GM23338 (cell line): Measurements from ENCODE around the gene EPHB2. TPM values are rescaled to one million over a fixed set of nuclear protein-coding genes. Genes with fewer than 3 reads are reported as not detected.
A peak's percentile ranks its signal among the peaks of the same experiment; 100 is the strongest.

Source experiments
- ATAC-seq: fragments of 200-7000 bp; cut with Tn5 transposase; 3 replicates; pipeline ENCODE4 v1.9.1; 2020
- DNase-seq: peaks from one replicate; pipeline ENCODE4 v3.0.0-alpha.2; 2015; ENCODE audit warnings: low spot score
- H2AFZ ChIP-seq: fragments of 200-600 bp; sonication (generic); 2 replicates; pipeline ENCODE4 v1.8.0; 2016; ENCODE audit warnings: antibody characterized with exemption, mild to moderate bottlenecking, moderate library complexity
- H3F3A ChIP-seq: fragments of 200-600 bp; sonication (generic); replicated peaks from 2 replicates; pipeline ENCODE4 v1.8.0; 2017; ENCODE audit warnings: antibody characterized with exemption, mixed run types, low read depth
- H3K27ac ChIP-seq: fragments of 200-600 bp; sonication (generic); 2 replicates; pipeline ENCODE4 v1.6.1; 2016; ENCODE audit warnings: low read depth
- H3K27me3 ChIP-seq: fragments of 200-600 bp; sonication (generic); 2 replicates; pipeline ENCODE4 v1.8.0; 2016; ENCODE audit warnings: mild to moderate bottlenecking, mixed run types, moderate library complexity; ENCODE audit not compliant: insufficient read depth
- H3K36me3 ChIP-seq: fragments of 200-600 bp; sonication (generic); 2 replicates; pipeline ENCODE4 v1.8.0; 2016; ENCODE audit warnings: mild to moderate bottlenecking; ENCODE audit not compliant: insufficient read depth
- H3K4me1 ChIP-seq: fragments of 200-600 bp; sonication (generic); 2 replicates; pipeline ENCODE4 v1.8.0; 2016; ENCODE audit warnings: mild to moderate bottlenecking, moderate library complexity; ENCODE audit not compliant: insufficient read depth
- H3K4me2 ChIP-seq: fragments of 200-600 bp; sonication (generic); 2 replicates; pipeline ENCODE4 v1.7.1; 2017; ENCODE audit warnings: mixed run types
- H3K4me3 ChIP-seq: fragments of 200-600 bp; sonication (generic); 2 replicates; pipeline ENCODE4 v1.6.1; 2016; ENCODE audit warnings: mixed run types
- H3K79me2 ChIP-seq: fragments of 200-600 bp; sonication (generic); replicated peaks from 2 replicates; pipeline ENCODE4 v1.8.0; 2017; ENCODE audit warnings: mild to moderate bottlenecking; ENCODE audit not compliant: insufficient read depth
- H3K9me2 ChIP-seq: fragments of 200-600 bp; sonication (generic); 2 replicates; pipeline ENCODE4 v1.8.0; 2017; ENCODE audit not compliant: insufficient read depth
- H4K20me1 ChIP-seq: fragments of 200-600 bp; sonication (generic); replicated peaks from 2 replicates; pipeline ENCODE4 v1.8.0; 2017; ENCODE audit warnings: mild to moderate bottlenecking; ENCODE audit not compliant: insufficient read depth
- H3K27ac Mint-ChIP-seq: 2 replicates; pipeline ENCODE4 v1.8.0; 2020; ENCODE audit warnings: inconsistent platforms, mild to moderate bottlenecking, moderate library complexity, mixed read lengths
- H3K27me3 Mint-ChIP-seq: 3 replicates; pipeline ENCODE4 v1.8.0; 2022; ENCODE audit warnings: low read depth, mild to moderate bottlenecking, moderate library complexity, mixed read lengths, inconsistent platforms; ENCODE audit not compliant: insufficient read depth, poor library complexity
- H3K36me3 Mint-ChIP-seq: 3 replicates; pipeline ENCODE4 v1.8.0; 2021; ENCODE audit warnings: low read depth, mild to moderate bottlenecking, inconsistent platforms, moderate library complexity, mixed read lengths
- H3K4me1 Mint-ChIP-seq: 3 replicates; pipeline ENCODE4 v1.8.0; 2020; ENCODE audit warnings: mild to moderate bottlenecking, inconsistent platforms, mixed read lengths
- H3K4me3 Mint-ChIP-seq: 3 replicates; pipeline ENCODE4 v1.8.0; 2021; ENCODE audit warnings: moderate library complexity, mild to moderate bottlenecking, inconsistent platforms, mixed read lengths
- H3K9me3 Mint-ChIP-seq: 3 replicates; pipeline ENCODE4 v1.8.0; 2020; ENCODE audit warnings: moderate library complexity, mild to moderate bottlenecking, inconsistent platforms, mixed read lengths
- CREB1 ChIP-seq: fragments of 250-450 bp; sonication (Bioruptor Pico); IDR thresholded peaks from 2 replicates; pipeline ENCODE4 v1.5.0; 2020; ENCODE audit warnings: low read depth, mild to moderate bottlenecking, moderate library complexity
- CTCF ChIP-seq, 2 experiments: fragments of 200-600 bp in 1 of 2; sonication (generic) in 1 of 2; conservative IDR thresholded peaks; 2 replicates each; pipeline versions ENCODE4 v1.5.1 to v1.6.1; 2016 to 2017; ENCODE audit warnings: antibody characterized with exemption in 2 of 2, low read depth in 2 of 2, mild to moderate bottlenecking in 2 of 2, moderate library complexity in 1 of 2
- ETS1 ChIP-seq: IDR thresholded peaks from 2 replicates; pipeline ENCODE4 v1.6.1; 2016; ENCODE audit warnings: antibody characterized with exemption
- EZH2 ChIP-seq: fragments of 200-600 bp; sonication (generic); IDR thresholded peaks from one replicate; pipeline ENCODE4 v1.8.0; 2017; ENCODE audit warnings: antibody characterized with exemption, mild to moderate bottlenecking, low read depth; ENCODE audit not compliant: unreplicated experiment
- EZH2phosphoT487 ChIP-seq: fragments of 200-600 bp; sonication (generic); IDR thresholded peaks from one replicate; pipeline ENCODE4 v1.8.1; 2018; ENCODE audit warnings: antibody characterized with exemption; ENCODE audit not compliant: unreplicated experiment
- JUNB ChIP-seq: IDR thresholded peaks from one replicate; pipeline ENCODE4 v1.6.1; 2016; ENCODE audit warnings: antibody characterized with exemption; ENCODE audit not compliant: unreplicated experiment
- NANOG ChIP-seq: IDR thresholded peaks from 2 replicates; pipeline ENCODE4 v1.6.1; 2016; ENCODE audit warnings: antibody characterized with exemption, borderline replicate concordance
- POLR2AphosphoS5 ChIP-seq: IDR thresholded peaks from 2 replicates; pipeline ENCODE4 v1.6.1; 2016; ENCODE audit warnings: antibody characterized with exemption, low read depth
- REST ChIP-seq: IDR thresholded peaks from one replicate; pipeline ENCODE4 v1.6.1; 2018; ENCODE audit warnings: antibody characterized with exemption; ENCODE audit not compliant: unreplicated experiment
- STAT1 ChIP-seq: IDR thresholded peaks from one replicate; pipeline ENCODE4 v1.6.1; 2016; ENCODE audit warnings: antibody characterized with exemption; ENCODE audit not compliant: unreplicated experiment
- ZNF114 ChIP-seq: fragments of 250-450 bp; sonication (Bioruptor Pico); IDR thresholded peaks from 2 replicates; pipeline ENCODE4 v1.5.0; 2020; ENCODE audit warnings: mild to moderate bottlenecking, moderate library complexity
- ZNF331 ChIP-seq: fragments of 250-450 bp; sonication (Bioruptor Pico); IDR thresholded peaks from 2 replicates; pipeline ENCODE4 v1.5.0; 2020; ENCODE audit warnings: low read depth, mild to moderate bottlenecking, moderate library complexity
- ZNF462 ChIP-seq: fragments of 250-450 bp; sonication (Bioruptor Pico); IDR thresholded peaks from 2 replicates; pipeline ENCODE4 v1.5.0; 2020; ENCODE audit warnings: mild to moderate bottlenecking, moderate library complexity
- polyA plus RNA-seq: library from polyadenylated mRNA; unstranded; fragments of >200 nt; fragmentation: Nextera tagmentation; extraction: Ambion mirVana; gene quantifications from 2 replicates; pipeline ENCODE4 v1.2.1, GENCODE V29; 2016
- total RNA-seq: library from RNA; depleted of rRNA; stranded (reverse); fragments of >200 nt; shearing (Covaris generic); gene quantifications from 2 replicates; pipeline ENCODE4 v1.2.3, GENCODE V29; 2014

The EPHB2 gene
- total and polyA plus RNA-seq, 2 experiments from 2014 or later = 4.1 to 20.1 TPM

- DNase-seq (no peak), ATAC-seq (no peak)
- no peaks in the 10 kb centered on the region for H3K36me3 Mint-ChIP-seq
- H3K4me3 Mint-ChIP-seq = no peak overlapping the region
- Histone ChIP-seq H3K79me2 (no peaks in the 10 kb centered on the region), H4K20me1 (no peaks in the 10 kb centered on the region), H3K4me3 (no peak overlapping the region), H3K4me2 (no peak overlapping the region; the same call in 1 of the 2 replicates), H3K27me3 (no peaks in the 10 kb centered on the region), H3K4me1 (peaks cover 9% of the 10 kb centered on the region), H3K36me3 (no peaks in the 10 kb centered on the region), H3K9me2 (no peaks in the 10 kb centered on the region), H3F3A (peaks cover 9% of the 10 kb centered on the region), H2AFZ (peak overlapping the region; percentile 90), H3K27ac (no peak overlapping the region)
- H3K4me1 Mint-ChIP-seq = peaks cover 8% of the 10 kb centered on the region
- no peak overlapping the region for H3K27ac Mint-ChIP-seq
- peaks cover 2% of the 10 kb centered on the region for H3K27me3 Mint-ChIP-seq
- TF ChIP-seq CTCF (conservative IDR thresholded peaks at IDR 0.05; ENCODE audit: low read depth in 2 of 2) (no peak), JUNB (no peak), CREB1 (CRISPR knock-in tag) (no peak), ZNF331 (no peak), REST (no peak), EZH2phosphoT487 (no peak), POLR2AphosphoS5 (no peak), ZNF462 (no peak), NANOG (no peak), EZH2 (no peak), STAT1 (no peak), ETS1 (no peak), ZNF114 (no peak)
- H3K9me3 Mint-ChIP-seq = no peaks in the 10 kb centered on the region
Measured at GRCh38 chr1:22677931-22678896, 32.4 kb upstream of the EPHB2 start.
